M059J (cell line): ENCODE measurements around the gene TSPAN5. TPM values are rescaled to one million over a fixed set of nuclear protein-coding genes. Genes with fewer than 3 reads are reported as not detected.
A peak's percentile ranks its signal among the peaks of the same experiment; 100 is the strongest.

Experiments
- DNase-seq: peaks from one replicate; pipeline ENCODE4 v3.0.0-alpha.2; 2012; ENCODE audit warnings: low read depth
- total RNA-seq: library from RNA; depleted of rRNA; stranded (reverse); fragments of >200 nt; shearing (Covaris generic); gene quantifications from 2 replicates; pipeline ENCODE4 v1.2.3, GENCODE V29; 2014

The TSPAN5 gene
- total RNA-seq, 1 experiment from 2014 or later: 39.0 TPM

DNA sequence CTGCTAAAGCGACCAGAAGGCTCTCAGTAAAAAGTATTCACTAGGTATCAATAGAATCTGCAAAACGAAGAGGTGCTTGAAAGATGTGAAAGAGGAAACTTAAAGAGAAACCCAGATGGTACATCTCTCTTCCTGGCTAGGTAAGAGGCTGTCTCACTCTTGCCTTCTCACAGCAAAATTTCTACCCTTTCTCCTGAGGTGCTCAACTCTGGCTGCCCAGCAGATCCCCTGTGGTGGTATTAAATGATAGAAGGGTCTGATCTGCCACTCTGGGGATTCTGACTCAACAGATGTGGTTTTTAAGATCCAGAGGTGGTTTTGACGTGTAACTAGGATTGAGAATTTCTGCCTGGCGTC is 14.9 kb upstream of the TSPAN5 start:
- DNase-seq: no peak

DNA sequence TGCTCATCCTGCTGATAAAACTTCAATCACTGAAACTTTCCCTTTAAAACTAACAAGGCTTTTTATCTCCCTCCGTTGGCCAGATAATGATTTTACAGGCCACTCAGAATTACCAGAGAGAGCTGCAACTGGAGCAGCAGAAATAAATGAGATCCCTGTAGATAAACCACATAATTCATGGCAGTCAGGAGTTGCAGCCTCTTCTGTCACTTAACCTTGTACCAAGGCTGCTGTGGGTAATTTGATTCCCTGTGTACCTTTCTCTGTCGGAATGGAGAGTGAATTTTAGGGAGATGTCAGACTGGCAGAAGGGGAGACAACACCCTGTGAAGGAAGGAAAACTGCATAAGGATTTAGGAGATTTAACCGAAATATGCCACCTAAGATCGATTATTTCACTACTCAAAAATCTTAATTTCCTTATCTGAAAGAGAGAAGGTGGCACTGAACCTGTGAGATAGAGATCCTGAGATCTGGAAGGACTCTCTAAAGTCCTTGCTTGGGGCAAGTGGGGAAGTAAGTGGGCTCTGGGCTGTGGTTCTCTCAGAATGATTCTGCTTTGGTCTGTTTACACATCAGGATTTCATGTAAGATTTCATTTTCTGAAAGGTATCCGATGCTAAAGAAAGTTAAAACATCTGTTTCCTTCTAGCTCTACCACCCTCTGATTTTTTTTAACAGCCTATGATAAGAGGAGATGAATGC is 14.3 kb upstream of the TSPAN5 start:
- DNase-seq: no peak

DNA sequence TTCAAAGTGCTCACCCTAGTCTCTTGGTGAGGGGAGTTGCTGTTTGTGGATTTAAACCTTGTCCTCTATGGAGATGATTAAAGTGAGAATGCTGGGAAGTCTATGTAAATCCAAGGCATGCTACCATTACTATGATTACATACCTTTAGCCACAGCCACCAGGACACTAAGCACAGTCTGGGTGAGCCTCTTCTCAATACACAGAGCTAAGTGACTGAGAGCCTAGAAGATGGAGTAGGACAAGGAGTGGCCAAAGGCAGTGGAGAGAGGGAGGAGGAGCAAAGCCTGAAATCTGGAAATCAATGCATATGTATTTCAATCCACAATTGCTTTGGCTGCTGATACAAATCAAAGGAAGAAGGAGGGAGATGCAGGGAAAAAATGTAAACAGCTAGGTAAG is 12.7 kb upstream of the TSPAN5 start:
- no peak for DNase-seq

DNA sequence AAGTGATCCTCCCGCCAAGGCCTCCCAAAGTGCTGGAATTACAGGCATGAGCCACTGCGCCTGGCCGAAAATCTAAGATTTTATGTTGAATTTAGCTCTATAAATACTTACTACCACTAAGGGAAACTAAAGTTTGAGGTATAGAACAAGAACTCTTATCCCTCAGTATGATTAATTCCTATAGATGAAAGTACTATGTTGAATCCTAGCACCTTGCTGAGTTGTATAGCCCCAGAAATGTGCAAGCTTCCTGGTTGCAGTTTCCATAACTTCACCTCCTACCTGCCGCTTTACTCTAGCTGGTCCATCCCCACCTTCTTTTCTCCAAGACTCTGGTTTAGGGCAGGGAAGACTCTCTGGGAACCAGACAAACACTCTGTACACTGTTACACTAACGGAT is 11.8 kb upstream of the TSPAN5 start:
- DNase-seq: no peak

DNA sequence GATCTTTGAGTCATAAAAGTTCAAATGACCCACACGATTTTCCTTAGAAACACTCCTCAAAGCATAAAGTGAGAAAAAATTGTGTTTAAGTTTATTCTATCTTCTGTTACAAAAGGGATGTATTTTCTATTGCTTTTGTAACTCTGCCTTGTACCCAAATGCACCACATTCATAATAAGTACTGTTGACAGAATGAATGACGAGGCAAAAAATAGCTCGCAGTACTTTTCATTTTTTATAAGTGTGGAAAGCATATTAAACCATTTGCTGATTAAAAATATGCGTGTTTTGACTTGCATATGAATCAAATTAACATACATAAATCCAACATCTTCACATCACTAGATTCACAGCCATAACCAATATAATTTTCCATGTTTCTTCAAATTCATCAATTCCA is 11.2 kb upstream of the TSPAN5 start:
- no peak for DNase-seq

DNA sequence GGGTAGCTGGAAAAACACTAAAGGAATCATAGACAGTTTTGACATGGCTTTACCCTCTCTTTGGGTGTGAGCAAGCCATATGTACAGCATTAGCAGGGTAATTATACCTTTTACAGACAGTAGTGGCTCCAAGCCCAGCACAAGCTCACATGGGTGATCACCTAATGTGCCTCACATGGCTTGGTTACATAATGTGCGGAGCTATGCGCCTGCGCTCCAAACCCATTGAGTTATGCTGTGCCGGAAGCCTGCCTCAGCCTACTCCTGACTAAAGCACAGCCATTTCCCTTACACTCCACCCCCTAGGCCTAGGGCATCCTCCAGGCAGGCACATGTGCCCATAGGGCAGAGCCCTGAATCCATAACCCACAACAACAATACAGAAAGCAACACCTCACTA is 6.5 kb upstream of the TSPAN5 start:
- no peak for DNase-seq

DNA sequence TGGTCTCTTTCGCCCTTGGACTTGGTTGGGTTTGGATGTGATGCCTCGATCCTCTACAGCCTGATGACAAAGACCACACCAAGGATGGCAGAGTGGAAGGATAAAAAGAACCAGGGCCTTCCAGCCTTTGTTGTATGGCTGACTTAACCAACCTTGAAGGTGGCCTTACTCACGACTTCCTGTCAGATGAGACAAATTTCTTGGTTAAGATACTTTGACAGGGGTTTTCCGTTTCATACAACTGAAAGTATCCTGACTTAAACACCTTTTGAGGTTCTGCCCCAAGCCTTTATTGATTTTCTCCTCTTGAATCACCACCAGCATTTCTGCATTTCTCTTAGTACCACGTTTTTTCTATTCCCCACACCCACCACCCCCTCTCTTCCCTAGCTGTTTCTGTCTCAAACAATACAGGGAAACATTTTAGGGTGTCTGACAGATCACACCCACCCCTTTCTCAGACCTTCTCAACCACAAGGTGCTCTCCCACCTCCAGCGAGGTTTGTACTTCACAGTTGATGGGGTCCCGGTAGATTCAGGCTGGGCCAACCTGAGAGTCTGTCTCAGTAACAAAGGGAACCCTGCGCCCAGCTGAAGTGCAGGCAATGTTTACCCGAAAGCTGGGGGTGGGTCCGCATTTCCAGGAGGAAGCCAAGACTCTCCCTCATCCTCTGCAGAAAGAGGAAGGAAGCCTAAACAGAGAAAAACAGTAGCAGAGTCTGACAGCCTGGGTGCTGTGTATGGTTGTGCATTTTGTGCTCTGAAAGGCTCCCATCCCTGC is 5.0 kb upstream of the TSPAN5 start:
- peak; percentile 78 for DNase-seq

DNA sequence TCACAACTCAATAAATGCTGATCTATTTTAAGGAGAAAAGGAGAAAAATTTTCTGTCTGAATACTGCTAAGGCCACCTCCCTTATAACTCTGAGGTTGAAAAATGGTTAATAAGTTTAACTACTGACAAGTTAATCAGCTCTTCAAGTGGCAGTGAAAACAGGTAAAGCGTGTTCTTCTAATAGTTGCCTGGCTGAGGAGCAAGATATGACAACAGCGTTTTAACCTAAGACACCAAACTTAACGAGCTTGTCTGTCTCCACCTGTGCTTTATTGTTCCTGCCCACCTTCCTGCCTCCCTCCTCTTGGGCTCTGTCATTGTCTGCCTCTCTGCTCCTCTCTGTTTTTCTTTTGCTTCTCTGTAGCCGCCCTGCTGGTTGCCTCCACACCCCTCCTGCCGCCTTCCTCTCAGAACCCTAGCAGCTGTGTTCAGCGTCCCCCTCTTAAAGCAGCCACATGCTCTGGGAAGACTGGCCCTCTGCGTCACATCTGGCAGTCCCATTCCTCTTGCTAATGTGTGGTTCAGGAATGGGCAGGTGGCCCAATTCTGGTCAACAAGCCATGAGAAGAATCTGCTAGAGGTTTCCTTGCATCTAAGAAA is 4.3 kb upstream of the TSPAN5 start:
- no peak for DNase-seq

DNA sequence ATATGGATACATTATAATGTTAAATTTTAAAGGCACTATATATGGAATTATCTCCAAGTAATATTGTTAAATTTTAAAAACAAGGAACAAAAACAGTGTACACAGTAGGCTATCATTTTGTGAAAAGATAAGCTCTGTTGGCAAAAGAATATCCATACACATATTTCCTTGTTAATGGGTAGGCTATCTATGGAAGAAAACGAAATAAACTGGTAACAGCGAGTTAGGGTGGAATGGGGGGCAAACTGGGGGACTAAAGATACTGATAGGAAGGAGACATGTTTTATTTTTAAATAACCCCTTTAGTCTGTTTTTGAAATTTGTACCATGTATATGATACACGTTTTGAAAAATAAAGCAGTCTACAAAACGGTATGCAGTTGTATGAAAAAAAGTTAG is 3.6 kb upstream of the TSPAN5 start:
- DNase-seq: no peak

DNA sequence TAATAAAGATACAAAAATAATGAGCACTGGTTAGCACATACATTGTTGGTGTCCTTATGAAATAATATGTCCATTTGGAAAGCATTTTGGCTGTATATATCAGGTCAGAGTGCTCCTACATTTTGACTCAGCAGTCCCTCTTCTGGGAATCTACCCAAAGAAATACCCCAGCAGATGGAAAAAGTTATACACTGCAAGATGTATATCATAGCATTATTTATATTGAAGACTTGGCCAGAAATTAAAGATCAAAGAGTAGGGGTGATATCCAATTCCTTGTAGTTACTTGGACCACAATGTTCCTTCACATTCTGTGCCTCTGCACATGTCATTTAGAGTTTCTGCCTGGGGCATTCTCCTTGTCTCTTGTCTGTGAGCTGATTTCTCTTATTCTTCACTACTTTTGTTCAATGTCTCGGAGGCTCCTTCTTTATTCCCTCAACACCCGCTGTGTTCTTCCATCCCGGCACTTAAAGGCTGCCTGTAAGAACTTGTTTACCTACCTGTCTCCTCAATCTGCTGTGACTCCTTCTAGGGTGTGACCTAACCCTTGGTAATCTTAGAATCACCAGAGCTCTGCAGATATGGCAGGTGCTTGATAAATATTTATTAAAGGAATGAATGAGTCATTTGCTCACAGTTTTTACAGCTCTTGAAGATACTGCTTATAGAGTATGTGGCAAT is 3.1 kb upstream of the TSPAN5 start:
- no peak for DNase-seq

DNA sequence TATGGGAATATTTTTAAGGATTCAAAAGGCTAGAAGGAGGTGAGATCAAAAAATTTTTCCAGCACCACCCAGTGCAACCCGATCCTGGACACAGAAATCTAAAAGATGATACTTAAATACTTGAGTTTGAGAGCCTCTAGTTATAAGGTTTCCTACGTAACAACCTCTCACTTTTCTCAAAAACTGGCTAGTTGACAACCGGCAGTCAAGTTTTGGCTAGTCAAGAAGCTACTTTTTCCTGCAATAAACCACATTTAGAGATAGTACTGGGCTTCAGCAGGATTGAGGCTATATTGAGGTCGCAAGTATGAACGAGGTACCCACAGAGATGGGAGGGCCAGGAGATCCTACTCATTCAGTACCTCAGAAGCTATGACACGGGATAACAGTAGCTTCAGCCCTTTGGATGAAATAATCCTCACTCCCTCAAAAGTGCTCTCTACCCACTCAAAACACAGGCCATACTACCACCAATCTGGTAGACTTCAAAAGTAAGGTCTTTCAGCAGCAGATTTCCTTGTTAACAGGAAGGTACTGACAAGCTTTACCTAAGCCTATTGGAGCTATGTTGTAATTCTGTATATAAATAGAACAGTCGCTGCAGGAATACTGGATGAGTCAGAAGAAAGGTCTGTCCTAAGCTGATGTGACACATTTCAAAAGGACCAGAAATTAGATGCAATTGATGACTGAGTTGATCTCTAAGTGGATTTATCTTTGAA is 1.5 kb upstream of the TSPAN5 start:
- DNase-seq: peak; percentile 76

DNA sequence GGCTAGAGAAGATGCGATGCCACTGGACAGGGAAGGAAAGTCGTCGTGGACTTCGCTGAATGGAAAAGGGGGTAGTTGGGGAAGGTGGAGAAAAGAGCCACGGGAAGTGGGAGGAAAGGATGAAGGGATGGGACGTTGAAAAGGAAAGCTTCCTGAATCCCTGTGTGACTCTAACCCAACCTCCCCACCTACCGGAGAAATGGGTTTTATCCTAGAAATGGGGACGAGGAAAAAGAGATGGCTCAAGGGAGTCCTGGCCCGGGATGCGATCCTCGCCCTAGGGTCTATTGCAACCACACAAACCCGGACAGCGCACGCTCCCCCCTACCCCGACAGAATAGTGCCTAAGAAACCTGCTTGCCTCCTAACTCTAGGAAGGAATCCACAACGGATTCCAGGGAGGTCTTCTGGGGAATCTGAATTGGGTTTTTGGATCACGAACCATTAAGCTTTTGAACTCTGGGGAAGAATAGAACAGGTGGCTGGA is 738 bp upstream of the TSPAN5 start:
- peak; percentile 54 for DNase-seq

DNA sequence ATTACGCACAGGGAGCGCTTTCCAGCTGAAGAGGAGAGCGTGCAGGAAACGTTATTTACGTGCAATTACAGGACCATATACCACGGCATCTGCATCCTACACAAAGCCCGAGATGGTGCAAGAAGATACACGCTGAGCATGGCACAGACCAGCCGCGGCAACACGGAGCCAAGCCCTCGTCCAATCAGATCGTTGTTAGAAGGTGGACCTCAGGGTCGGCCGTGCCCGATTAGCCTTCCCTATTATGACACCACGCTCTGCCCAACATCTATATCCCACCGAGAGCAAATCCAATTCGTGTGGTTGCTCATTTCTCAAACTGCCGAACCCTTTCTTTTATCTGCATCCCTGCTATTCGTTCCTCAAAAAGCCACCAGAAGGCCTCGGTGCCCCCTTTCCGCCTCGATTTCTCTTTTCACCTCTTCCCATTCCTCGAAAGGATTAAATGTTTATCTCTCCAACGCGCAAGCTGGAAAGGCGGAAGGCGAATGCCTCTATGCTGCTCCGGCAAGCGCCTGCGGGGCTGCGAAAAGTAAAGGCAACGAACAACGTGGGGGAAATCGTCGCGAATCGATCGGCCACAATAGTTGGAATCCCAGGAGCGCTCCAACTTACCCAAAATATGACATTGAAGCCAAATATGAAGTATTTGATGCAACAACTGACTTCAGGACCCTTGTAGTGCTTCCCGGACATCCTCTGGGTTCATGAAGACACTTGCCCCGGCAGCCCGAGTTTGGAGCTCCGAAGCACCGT is 702 bp downstream of the TSPAN5 start:
- peak; percentile 81 for DNase-seq

DNA sequence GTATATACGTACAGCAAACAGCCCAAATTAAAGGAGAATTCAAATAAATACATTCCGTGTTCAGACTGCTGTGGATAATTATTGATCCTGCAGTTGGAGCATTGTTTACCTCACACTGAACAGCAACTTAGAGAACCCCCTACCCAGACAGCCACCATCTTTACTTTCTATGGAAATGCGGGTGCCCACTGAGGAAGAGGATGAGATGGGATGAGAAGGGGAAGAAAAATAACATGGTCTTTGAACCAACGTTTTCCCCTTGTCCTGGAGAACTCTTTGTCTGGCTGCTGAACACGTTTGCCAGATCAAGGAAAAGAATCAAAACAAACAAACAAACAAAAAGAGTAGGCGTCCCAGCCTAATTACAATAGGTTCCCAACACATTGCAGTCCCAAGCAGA is 1.5 kb downstream of the TSPAN5 start:
- DNase-seq: no peak

DNA sequence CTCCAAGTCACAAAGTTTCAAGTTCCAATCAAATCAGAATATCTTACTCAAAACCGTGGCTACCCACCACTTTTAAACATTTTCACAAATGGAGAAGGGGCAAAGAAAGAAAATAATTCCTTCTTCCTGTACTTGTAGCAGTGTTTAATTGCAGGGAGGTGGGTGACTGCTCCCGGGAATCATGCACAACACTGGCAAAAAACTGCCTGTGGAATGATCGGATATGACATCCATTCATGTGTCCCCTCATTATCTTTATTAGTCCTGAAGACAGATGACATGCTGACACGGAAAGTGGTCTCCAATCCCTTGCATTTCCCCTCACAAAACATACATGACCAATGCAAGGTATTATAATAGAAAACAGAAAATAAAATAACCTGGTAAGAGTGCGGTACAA is 2.0 kb downstream of the TSPAN5 start:
- DNase-seq: no peak

DNA sequence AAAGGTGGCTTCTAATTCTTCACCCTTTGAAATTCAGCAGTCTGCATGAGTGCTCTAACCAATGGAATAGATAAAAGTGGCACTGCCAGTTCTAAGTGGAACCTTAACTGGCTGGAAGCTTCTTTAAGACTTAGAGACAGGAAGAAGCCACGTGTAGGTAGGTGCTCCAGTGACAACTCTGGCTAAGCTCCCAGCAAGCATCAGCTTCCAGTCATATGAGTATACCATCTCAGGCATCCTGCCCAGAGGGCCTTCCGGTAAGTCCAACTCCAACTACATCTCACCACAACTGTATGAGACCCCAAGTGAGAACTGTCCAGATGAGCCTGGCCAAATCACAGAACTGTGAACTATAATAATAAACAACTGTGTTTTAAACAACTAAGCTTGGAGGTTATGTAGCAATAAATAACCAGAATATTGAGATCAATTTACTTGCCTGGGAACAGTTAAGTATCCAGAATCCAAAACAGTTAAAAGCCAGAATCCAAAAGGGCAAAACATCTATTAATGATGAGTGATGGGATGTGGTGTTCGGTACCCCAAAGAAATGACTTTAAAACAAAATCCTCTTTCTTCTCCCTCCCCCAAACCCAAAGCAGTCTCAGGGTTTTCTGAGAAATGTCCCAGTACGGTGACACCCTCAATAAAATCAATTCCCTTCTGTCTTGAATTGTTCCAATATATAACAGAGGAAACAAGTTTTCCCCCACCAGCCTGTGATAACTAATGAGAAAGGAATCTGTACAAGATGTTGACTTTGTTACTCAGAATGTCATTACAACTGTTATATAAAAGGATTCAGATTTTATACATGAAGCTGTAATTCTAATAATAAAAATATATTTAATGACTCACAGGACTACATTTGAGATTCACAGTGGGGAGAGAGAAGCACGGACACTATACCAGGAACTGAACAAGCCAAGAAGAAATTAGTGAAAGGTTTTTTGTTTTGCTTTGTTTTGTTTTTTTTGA is 4.2 kb downstream of the TSPAN5 start:
- DNase-seq: peak; percentile 94

DNA sequence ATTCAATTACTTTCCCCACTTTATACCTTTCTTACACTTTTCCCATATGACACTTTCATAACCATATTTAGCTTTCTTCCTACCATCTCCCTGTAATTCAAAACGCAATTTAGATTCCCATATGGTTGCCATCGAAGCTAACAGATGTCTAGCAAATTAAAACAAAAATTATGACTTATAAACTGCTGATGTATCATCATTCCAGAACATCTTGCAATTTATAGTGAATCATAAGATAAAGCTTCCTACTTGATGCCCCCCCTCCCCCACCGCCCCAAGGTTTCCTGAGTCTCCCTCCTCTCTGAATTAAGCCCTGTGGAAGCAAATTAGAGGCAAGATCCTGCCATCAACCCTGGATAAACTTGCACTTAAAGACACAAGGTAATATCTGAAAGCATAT is 5.4 kb downstream of the TSPAN5 start:
- DNase-seq: peak; percentile 50

DNA sequence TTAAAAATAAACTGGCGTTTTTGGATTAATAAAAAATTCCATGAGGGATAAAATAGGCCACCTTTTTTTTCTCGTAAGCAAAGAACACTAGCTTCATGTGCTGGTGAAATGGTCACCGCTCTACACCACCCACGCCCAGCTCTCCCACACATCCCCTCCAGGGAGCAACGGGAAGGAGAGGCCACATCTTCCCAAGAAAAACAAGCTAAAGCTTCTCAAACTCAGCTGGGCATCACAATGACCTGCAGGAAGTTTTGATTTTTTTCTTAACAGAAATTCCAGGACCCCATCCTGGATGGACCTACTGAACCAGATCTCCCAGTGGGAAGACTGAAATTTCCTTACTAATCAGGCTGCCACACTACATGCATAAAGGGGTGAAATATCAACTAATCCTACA is 9.8 kb downstream of the TSPAN5 start:
- DNase-seq: no peak

DNA sequence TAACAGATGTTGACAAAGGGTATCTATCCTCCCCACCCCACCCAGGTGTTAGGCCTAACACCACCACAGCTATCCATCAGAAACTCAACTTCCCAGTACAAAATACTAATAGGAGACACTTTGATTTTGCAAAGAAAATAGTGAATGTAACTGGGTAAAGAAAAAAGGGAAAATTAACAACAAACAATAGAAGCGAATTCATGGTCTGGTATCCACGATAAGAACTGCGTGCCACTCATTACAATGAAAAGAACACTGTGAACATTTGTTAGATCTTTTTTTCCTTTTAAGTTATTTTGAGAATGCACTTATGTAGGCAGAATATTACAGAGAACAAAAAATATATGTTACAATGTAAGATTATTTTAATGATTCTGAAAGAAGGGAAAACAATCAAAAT is 12.0 kb downstream of the TSPAN5 start:
- DNase-seq: no peak

DNA sequence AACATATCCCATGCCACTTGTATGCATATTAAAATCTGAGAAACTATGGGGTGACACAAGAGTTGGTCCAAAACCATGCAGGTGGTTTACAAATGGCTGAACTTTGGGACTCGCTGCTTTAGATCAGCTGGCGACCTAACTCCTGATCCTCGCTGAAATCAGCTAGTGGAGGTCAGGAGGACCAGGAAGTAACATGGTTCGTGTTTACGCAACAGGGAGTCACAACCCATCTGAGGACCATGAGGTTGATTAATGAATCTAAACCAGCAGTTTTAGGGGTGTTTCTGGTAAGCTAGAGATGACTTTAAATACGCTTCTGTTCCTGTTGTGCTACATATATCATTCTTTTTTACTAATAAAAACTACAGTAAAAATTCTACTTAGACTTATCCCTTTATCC is 12.9 kb downstream of the TSPAN5 start:
- no peak for DNase-seq
